Effector memory CD4-positive, alpha-beta T cell (primary cell): ENCODE results near the gene EOLA1.
"Not testable (repeated sequence)": the region's sequence is repeated elsewhere in the genome, so short reads cannot be mapped to it uniquely, and the experiment has no call there.

ENCODE experiments used
- DNase-seq, 3 donors: peaks; one replicate each; pipeline ENCODE4 v3.0.0-alpha.2; 2020
- H3K27ac ChIP-seq: 2 replicates; pipeline ENCODE4 v1.7.0; 2013; ENCODE audit warnings: mild to moderate bottlenecking, low read length, moderate library complexity; ENCODE audit not compliant: insufficient read depth, poor library complexity, severe bottlenecking
- H3K27me3 ChIP-seq: replicated peaks from 2 replicates; pipeline ENCODE4 v1.7.0; 2013; ENCODE audit warnings: mild to moderate bottlenecking, low read length; ENCODE audit not compliant: insufficient read depth, control insufficient read depth, poor library complexity, severe bottlenecking
- H3K36me3 ChIP-seq: 2 replicates; pipeline ENCODE4 v1.7.0; 2013; ENCODE audit warnings: mild to moderate bottlenecking, low read length, moderate library complexity; ENCODE audit not compliant: control insufficient read depth, insufficient read depth
- H3K4me1 ChIP-seq: 2 replicates; pipeline ENCODE4 v1.7.0; 2013; ENCODE audit warnings: low read length, mild to moderate bottlenecking; ENCODE audit not compliant: control insufficient read depth, insufficient read depth, poor library complexity, severe bottlenecking
- H3K4me3 ChIP-seq: 2 replicates; pipeline ENCODE4 v1.7.0; 2013; ENCODE audit warnings: low read length, low read depth, mild to moderate bottlenecking; ENCODE audit not compliant: insufficient read depth, poor library complexity, severe bottlenecking
- H3K9me3 ChIP-seq: 2 replicates; pipeline ENCODE4 v1.7.0; 2013; ENCODE audit warnings: mild to moderate bottlenecking, low read length, moderate library complexity; ENCODE audit not compliant: control insufficient read depth

The EOLA1 gene

DNA sequence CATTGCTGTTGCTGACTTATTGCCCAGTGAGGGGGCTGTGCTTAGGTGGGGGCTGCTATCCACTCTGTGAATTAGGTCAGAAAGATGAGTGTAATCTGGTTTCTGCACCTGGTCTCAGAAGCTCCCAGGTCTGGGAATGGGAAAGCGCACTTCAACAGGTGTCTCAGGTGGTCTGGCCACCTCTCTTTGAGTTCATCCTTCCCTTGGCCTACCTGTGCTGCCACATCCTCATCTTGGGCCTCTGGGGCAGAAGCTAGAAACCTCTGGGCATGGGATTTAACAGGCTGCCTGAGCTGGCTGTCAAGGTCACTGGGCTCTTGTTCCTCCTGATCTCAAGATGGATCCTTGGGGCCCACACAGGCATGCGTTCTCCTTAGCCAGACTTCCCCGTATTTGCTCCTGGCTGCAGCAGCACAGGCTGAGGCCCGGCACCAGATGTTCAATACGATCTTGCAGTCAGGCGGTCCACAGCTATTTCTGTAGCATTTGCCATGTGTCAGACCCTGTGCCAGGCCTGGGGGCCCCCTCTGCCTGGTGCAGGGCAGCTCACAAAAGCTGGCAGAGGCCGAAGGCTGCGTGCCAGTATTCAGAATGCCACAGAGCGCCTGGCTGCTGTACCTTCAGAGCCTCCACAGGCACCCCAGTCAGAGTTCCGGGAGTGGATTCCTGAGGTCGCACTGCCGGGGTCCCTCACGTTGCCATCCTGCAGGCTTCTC is 14.3 kb upstream of the EOLA1 start:
- H3K9me3 ChIP-seq, H3K36me3 ChIP-seq, H3K27me3 ChIP-seq, DNase-seq, H3K4me3 ChIP-seq: not testable (repeated sequence)
- Histone ChIP-seq H3K4me1 (peaks cover 24% of the 10 kb centered on the region), H3K27ac (peak overlapping the region; percentile 84)

DNA sequence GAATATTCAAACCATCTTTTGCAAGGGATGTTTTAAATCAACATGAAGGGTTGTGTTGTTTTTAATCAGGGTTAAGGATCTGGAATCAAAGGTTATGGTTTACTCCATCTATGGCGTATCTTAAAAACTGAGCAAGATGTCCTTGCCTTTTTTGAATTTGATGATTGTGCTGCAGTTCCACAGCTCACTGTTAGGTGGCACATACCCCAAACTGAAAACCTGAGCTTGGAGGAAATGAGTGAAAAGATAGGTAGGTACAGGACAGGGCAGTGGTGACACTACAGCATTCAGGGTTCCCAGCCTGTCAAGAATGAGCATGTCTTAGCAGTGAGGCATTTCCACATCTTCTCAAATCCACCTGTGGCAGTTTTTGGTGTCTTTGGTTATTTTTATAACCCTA is 13.1 kb upstream of the EOLA1 start:
- H3K4me1 ChIP-seq = peaks cover 12% of the 10 kb centered on the region

DNA sequence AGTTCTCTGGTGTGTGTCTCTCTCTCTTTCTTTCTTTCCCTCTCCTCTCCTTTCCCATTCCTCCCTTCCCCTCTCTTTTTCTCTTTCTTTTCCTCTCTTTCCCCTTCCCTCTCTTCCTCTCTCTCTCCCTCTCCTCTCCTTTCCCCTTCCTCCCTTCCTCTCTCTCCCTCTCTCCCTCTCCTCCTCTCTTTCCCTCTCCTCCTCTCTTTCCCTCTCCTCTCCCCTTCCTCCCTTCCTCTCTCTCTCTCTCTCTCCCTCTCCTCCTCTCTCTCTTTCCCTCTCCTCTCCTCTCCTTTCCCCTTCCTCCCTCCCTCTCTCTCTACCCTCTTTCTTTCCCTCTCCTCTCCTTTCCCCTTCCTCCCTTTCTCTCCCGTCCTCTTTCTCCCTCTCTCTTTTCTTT is 12.4 kb upstream of the EOLA1 start:
- H3K36me3 ChIP-seq = no peaks in the 10 kb centered on the region
- H3K27ac ChIP-seq = no peak overlapping the region

More for the DNA sequence above, 13.1 kb upstream of the EOLA1 start:
- no peak for DNase-seq
- no peaks in the 10 kb centered on the region for H3K27me3 ChIP-seq
- no peaks in the 10 kb centered on the region for H3K9me3 ChIP-seq
- H3K36me3 ChIP-seq = no peaks in the 10 kb centered on the region
- peak overlapping the region; percentile 18 for H3K27ac ChIP-seq
- no peak overlapping the region for H3K4me3 ChIP-seq

DNA sequence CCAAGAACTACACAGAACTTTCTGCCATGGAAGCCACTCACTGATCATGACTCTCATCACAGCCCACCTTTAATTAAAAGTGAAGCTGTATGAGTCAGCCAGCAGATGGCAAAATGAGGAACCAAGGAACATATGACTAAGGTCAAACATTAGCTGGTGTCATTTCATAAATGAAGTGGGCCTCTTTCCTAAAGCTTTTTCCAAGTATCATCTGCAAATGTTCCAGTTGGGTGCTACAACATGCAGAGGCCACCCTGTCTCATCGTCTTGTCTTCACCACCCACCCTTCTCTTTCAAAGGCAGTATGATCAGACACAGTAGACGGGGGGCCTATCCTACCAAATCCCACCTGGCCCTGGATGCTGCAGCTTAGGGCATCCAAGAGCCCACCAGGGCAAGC is 9.2 kb upstream of the EOLA1 start:
- Histone ChIP-seq H3K27ac (no peak overlapping the region), H3K27me3 (no peaks in the 10 kb centered on the region), H3K4me1 (no peaks in the 10 kb centered on the region), H3K9me3 (no peaks in the 10 kb centered on the region), H3K36me3 (no peaks in the 10 kb centered on the region), H3K4me3 (no peak overlapping the region)
- no peak for DNase-seq

More for the DNA sequence above, 12.4 kb upstream of the EOLA1 start:
- DNase-seq = no peak
- Histone ChIP-seq H3K9me3 (no peaks in the 10 kb centered on the region), H3K27me3 (no peaks in the 10 kb centered on the region), H3K4me1 (peaks cover 5% of the 10 kb centered on the region), H3K4me3 (no peak overlapping the region)

DNA sequence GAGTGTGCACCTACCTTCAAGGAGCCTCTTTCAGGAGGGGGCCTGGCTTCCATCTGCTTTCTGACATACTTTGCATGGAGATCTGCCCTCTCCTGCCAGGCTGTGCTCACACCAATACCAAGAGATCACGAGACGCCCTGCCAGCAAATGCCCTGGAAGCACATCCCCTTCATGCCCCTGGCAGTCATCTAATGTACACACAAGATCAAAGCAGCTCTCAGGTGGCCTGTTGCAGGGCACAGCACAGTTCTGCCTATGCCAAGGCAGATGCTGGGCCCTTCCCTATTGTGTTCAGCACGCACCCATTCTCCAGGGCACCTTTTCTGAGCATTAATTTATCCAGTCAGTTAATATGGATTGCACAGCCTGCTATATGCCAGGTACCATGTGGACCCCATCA is 7.9 kb upstream of the EOLA1 start:
- H3K27ac ChIP-seq, H3K27me3 ChIP-seq, H3K4me1 ChIP-seq, H3K36me3 ChIP-seq, H3K4me3 ChIP-seq, DNase-seq, H3K9me3 ChIP-seq: not testable (repeated sequence)

DNA sequence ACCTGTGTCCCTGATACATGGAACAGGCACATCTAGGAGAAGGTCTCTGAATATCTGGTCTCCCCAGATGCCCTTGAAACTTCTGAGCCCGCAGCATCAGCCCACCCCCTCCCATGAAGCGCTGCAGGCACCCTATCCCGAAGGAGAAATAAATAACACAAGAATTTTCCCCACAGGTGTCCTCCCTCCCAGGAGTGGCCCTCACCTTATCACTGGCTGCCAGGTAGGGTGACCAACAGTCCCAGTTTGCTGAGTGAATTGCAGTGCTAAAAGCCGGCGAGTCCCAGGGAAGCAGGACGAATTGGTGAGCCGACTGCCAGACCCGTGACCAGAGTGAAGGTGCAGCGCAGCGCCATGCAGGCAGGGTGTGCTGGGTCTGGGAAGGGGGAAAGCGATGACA is 6.8 kb upstream of the EOLA1 start:
- H3K27me3 ChIP-seq, H3K27ac ChIP-seq, H3K9me3 ChIP-seq, DNase-seq, H3K36me3 ChIP-seq, H3K4me1 ChIP-seq, H3K4me3 ChIP-seq: not testable (repeated sequence)

DNA sequence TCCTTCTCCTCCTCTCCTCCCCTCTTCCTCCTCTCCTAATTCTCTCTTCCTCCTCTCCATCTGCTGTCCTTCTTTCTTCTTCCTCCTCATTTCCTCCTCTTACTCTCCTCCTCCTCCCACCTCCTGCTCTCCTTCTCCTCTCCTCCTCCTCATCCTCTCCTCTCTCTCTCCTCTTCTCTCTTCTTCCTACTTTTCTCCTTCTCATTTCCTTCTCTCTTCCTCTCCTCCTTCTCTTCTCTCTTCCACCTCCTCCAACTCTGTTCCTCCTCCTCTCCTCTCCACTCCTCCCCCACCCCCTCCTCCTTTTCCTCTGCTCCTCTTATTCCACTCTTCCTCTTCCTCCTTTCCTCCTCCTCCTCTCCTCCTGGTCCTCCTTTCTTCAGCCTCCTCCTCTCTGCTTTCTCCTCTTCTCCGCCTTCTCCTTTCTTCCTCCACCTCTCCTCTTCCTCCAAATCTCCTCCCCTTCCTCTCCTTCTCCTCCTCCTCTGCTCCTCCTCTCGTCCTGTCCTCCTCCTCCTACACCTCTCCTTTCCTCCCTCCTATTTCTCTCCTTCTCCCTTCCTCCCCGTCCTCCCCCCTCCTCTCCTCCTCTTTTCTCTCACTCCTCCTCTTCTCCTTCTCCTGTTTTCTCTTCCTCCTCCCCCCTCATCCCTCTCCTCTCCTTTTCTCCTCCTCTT is 5.7 kb upstream of the EOLA1 start:
- DNase-seq, H3K4me3 ChIP-seq, H3K27ac ChIP-seq, H3K36me3 ChIP-seq, H3K27me3 ChIP-seq, H3K9me3 ChIP-seq, H3K4me1 ChIP-seq: not testable (repeated sequence)

DNA sequence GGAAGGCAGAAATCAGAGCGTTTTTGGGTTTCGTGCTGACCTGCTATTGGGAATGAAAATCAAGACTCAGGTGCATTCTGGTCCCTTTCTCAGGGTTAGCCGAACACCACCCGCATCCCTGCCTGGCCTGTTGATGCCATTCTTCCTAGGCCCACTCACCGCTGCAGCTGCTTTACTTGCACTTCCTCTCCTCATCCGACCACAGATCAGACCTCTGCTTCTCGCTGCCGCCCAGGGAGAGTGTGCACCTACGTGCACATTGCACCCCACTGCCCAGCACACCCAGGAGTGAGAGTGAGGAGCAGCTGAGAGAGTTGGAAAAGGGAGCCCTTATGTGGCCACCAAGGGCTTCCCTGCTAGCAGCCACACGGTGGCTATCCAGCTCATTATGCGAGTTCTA is 3.3 kb upstream of the EOLA1 start:
- H3K27me3 ChIP-seq, H3K4me1 ChIP-seq, H3K27ac ChIP-seq, H3K9me3 ChIP-seq, H3K36me3 ChIP-seq, H3K4me3 ChIP-seq, DNase-seq: not testable (repeated sequence)

DNA sequence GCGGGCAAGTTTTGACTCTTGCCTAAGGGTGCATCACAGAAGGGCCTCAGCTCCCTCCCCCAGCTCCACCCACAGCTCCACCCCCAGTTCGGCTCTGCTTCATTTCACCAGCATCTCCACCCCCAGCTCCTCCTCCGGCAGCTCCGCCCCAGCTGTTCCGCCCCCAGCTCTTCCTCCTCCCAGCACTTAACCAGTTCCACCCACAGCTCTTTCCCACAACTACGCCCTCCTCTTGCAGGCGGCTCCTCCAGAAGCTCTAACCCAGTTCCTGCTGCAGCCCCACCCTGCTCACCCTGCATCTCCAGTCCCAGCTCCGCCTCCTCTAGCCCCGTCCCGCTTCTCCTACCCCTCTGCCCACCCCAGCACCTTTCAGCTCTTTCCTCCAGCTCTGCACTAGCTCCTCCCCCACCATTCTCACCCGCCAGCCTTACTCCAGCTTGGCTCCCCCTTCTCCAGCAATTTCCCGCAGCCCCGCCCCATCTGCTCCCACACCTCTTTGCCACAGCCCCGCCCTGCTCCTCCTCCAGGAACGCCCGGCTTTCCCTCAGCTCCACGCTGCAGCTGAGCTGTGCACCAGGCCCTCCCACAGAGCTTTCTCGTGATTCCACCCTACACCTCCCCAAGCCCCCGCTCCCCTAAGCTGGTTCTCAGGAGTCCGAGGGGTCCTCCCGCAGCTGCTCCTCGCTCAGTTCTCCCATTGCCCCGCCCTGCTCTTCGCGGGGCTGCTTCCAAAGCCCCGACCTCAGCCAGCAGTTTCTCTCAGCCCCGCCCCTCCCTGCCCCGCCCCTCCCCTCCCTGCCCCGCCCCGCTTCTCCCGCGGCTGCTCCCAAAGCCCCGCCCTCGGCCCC is 1.3 kb upstream of the EOLA1 start:
- DNase-seq = peak; percentile 80 to 82 (median 81)
- H3K36me3 ChIP-seq = no peaks in the 10 kb centered on the region
- H3K4me3 ChIP-seq = peak overlapping the region; percentile 62
- peaks cover 4% of the 10 kb centered on the region for H3K4me1 ChIP-seq
- no peaks in the 10 kb centered on the region for H3K9me3 ChIP-seq
- H3K27me3 ChIP-seq = no peaks in the 10 kb centered on the region
- peak overlapping the region; percentile 70 for H3K27ac ChIP-seq

DNA sequence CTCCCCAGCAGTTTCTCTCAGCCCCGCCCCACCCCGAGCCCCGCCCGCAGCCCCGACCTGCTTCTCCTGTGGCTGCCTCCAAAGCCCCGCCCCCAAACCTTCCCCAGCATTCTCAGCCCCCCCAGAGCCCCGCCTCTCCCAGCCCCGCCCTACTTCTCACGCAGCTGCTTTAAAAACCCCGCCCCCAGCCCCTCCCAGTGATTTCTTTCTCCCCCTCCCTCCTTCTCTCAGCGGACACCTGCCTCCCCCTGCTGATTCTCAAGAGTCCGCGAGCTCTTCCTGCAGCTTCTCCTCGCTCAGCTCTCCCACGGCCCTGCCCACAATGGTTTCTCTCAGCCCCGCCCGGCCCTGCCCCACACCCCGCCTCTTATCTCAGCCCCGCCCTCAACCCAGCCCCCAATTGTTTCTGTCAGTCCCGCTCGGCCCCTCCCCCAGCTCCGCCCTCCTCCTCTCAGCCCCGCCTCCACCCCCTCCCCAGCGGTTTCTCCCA is 636 bp upstream of the EOLA1 start:
- peak overlapping the region; percentile 98 for H3K27ac ChIP-seq
- peak; percentile 85 to 90 (median 86) for DNase-seq
- peaks cover 4% of the 10 kb centered on the region for H3K4me1 ChIP-seq
- no peaks in the 10 kb centered on the region for H3K27me3 ChIP-seq
- peak overlapping the region; percentile 74 for H3K4me3 ChIP-seq
- no peaks in the 10 kb centered on the region for H3K36me3 ChIP-seq
- H3K9me3 ChIP-seq = no peaks in the 10 kb centered on the region
